Progenitor cell of endocrine pancreas (in vitro differentiated cells): Measurements from ENCODE around the gene TAF4. TPM values are rescaled to one million over a fixed set of nuclear protein-coding genes. Genes with fewer than 3 reads are reported as not detected.

Experiments used
- DNase-seq: peaks from one replicate; pipeline ENCODE4 v3.0.0; 2021; ENCODE audit warnings: low spot score; ENCODE audit not compliant: unreplicated experiment
- H3K27ac Mint-ChIP-seq: 2 replicates; pipeline ENCODE4 v1.8.0; 2021; ENCODE audit warnings: mild to moderate bottlenecking, moderate library complexity, mixed read lengths
- H3K27me3 Mint-ChIP-seq: 2 replicates; pipeline ENCODE4 v1.8.0; 2021; ENCODE audit warnings: mixed read lengths
- H3K36me3 Mint-ChIP-seq: 2 replicates; pipeline ENCODE4 v1.8.0; 2022; ENCODE audit warnings: mixed read lengths; ENCODE audit not compliant: insufficient read depth
- H3K4me1 Mint-ChIP-seq: 2 replicates; pipeline ENCODE4 v1.8.0; 2021; ENCODE audit warnings: low read depth, mixed read lengths
- H3K4me3 Mint-ChIP-seq: 2 replicates; pipeline ENCODE4 v1.8.0; 2021; ENCODE audit warnings: low read depth, mild to moderate bottlenecking, moderate library complexity, mixed read lengths
- H3K9me3 Mint-ChIP-seq: 2 replicates; pipeline ENCODE4 v1.8.0; 2021; ENCODE audit warnings: low read depth, mixed read lengths
- total RNA-seq: library from RNA; stranded (reverse); gene quantifications from 2 replicates; pipeline ENCODE4 v1.2.1, GENCODE V29; 2021
- TF ChIP-seq, protein P1 (sequence below): fragments of 200-600 bp; sonication (generic); IDR thresholded peaks from one replicate; pipeline ENCODE4 v1.5.0; 2021; ENCODE audit warnings: antibody characterized with exemption, mild to moderate bottlenecking; ENCODE audit not compliant: unreplicated experiment

TAF4 gene
- total RNA-seq, 1 donor from 2014 or later, result 34.7 TPM

DNA sequence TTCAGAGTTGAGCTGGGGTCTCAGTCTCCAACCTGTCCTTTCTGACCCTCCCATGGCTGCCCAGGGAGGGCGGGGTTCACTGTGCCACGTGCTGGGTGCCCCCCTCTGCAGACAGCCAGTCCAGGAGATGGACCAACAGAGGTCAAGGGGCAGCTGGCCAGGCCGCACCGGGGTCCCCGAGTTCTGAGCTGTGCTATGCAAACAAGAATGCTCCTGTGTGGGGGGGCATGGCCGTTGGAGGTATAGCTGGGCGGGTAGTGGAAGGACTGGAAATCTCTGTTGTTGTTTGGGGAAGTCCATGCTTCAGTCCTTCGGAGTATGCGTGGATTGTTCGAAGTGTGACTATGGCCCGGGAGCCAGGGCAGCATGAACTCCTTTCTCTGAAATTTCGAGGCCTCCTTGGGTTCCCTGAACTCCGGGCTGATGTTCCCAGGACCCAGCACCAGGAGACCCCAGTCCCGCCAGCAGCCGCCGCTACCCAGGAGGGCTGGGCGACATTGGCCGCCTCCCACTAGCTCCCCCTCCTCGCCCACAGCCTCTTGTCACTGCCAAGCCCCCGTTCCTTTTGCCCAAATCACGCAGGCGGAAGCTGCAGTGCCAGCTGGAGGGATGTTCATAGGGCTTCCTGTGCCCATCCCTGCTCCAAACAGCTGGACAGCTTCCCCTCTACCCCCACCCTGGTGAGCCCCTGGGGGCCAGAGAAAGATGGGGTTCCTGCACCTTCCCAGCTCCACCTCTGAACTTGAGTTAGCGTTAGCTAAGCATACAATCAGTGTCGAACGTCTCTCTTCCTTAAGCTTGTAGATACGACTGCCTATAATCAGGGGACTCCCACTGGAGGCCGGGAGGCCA lies 126.6 kb downstream of the TAF4 start:
- H3K36me3 Mint-ChIP-seq, result no peaks in the 10 kb centered on the region
- no peaks in the 10 kb centered on the region for H3K4me1 Mint-ChIP-seq
- no peaks in the 10 kb centered on the region for H3K9me3 Mint-ChIP-seq
- H3K4me3 Mint-ChIP-seq, result no peak overlapping the region
- peaks cover 4% of the 10 kb centered on the region for H3K27me3 Mint-ChIP-seq
- TF ChIP-seq, protein P1, sequence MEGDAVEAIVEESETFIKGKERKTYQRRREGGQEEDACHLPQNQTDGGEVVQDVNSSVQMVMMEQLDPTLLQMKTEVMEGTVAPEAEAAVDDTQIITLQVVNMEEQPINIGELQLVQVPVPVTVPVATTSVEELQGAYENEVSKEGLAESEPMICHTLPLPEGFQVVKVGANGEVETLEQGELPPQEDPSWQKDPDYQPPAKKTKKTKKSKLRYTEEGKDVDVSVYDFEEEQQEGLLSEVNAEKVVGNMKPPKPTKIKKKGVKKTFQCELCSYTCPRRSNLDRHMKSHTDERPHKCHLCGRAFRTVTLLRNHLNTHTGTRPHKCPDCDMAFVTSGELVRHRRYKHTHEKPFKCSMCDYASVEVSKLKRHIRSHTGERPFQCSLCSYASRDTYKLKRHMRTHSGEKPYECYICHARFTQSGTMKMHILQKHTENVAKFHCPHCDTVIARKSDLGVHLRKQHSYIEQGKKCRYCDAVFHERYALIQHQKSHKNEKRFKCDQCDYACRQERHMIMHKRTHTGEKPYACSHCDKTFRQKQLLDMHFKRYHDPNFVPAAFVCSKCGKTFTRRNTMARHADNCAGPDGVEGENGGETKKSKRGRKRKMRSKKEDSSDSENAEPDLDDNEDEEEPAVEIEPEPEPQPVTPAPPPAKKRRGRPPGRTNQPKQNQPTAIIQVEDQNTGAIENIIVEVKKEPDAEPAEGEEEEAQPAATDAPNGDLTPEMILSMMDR, result no peak
- DNase-seq, result no peak
- H3K27ac Mint-ChIP-seq, result no peak overlapping the region

DNA sequence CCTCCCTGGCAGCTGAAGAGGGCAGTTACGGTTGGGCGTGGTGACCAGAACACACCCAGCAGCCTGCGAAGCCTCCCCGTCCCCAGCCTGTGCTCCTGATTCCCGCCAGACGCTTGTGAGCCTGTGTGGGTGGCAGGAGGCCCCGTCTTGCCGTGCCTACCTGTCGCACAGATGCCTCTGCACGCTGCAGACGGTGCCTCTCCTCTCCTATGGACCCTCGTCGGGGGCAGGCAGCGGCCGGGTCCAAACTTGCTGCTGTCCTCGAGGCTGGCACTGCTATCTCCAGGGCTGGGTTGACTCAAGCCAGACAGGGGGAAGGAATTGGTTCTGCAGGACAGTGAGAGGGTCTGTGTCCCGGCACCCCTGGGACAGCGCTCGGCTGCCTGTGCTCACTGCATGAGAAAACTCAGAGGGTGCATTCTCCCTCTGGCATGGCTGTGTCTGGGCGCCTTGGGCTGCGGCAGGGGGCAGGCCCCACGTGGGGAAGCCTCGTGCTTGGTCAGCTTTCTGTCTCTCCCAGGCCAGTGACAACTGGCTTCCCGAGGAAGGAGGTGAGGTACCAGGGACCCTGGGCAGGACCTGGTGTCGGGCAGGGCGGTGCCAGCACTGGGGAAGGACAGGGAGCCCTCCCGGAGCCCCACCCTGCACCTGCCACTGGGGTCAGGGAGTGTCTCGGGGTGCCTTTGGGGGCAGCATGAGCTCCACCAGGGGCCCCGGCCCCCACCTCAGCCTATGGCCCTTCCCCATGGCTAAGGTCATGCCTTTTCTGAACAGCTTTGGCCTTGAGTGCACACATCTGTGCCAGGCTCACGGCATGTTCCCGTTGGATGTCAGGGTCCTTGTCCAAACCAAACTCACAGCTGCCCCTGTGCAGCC lies 127.5 kb downstream of the TAF4 start:
- Mint-ChIP-seq H3K9me3 (no peaks in the 10 kb centered on the region), H3K36me3 (no peaks in the 10 kb centered on the region), H3K27me3 (peaks cover 4% of the 10 kb centered on the region), H3K27ac (no peak overlapping the region), H3K4me1 (no peaks in the 10 kb centered on the region), H3K4me3 (no peak overlapping the region)
- DNase-seq, result no peak
- TF ChIP-seq, protein P1, result no peak

DNA sequence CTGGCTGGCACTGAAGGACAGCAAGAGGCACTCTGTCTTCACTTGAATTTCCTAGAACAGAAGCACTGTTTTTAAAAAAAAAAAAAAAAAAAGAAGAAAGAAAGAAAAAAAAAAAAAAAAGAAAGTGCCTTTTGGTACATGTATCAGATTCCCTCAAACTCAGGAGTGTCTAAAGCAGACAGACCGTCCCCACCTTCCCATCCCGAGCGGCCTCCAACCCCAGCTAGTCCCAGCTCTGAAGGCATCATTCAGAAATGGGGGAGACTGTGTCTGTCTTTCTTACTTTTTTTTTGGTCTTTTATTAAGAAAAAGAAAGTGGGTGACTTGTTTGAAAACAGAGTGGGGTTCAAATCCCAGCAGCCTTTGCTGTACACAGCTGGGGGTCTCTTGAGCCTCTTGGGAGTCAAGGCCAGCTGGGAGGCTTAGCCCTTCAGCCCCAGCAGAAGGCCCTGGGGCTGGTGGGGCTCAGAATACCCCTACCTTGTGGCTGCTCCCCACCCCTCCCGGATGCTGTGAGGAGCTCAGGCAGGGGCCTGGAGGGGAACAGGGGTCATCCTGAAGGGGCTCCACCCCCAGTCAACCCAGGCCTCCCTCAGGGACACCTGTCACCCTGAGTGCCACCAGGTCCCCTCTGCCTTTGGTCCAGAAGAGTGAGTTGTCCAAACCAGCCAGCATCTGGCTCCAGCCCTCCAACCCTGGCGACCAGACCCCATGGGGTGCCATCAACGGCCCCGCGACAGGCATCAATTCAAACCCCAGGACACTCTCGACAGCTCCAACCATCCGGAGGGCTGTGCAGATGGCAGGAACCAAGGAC lies 128.3 kb downstream of the TAF4 start:
- Mint-ChIP-seq H3K4me1 (no peaks in the 10 kb centered on the region), H3K4me3 (no peak overlapping the region), H3K36me3 (no peaks in the 10 kb centered on the region), H3K27me3 (peaks cover 4% of the 10 kb centered on the region), H3K27ac (no peak overlapping the region), H3K9me3 (no peaks in the 10 kb centered on the region)
- TF ChIP-seq, protein P1, result no peak
- no peak for DNase-seq

DNA sequence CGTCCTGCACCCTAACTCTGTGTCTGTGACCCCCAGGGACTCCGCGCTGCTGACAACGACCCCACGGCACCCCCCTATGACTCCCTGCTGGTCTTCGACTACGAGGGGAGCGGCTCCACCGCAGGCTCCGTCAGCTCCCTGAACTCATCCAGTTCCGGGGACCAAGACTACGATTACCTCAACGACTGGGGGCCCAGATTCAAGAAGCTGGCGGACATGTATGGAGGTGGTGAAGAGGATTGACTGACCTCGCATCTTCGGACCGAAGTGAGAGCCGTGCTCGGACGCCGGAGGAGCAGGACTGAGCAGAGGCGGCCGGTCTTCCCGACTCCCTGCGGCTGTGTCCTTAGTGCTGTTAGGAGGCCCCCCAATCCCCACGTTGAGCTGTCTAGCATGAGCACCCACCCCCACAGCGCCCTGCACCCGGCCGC lies 129.0 kb downstream of the TAF4 start:
- H3K9me3 Mint-ChIP-seq, result no peaks in the 10 kb centered on the region
- no peak overlapping the region for H3K4me3 Mint-ChIP-seq
- no peaks in the 10 kb centered on the region for H3K36me3 Mint-ChIP-seq
- no peak overlapping the region for H3K27ac Mint-ChIP-seq
- H3K4me1 Mint-ChIP-seq, result no peaks in the 10 kb centered on the region
- DNase-seq, result no peak
- H3K27me3 Mint-ChIP-seq, result peaks cover 4% of the 10 kb centered on the region
- TF ChIP-seq, protein P1, result no peak
